ENCODE results near the gene KIF26B. TPM values are rescaled to one million over a fixed set of nuclear protein-coding genes. Genes with fewer than 3 reads are reported as not detected.

Gene KIF26B
- total RNA-seq, 2 donors from 2014 or later, result 0.78 to 4.6 TPM

DNA sequence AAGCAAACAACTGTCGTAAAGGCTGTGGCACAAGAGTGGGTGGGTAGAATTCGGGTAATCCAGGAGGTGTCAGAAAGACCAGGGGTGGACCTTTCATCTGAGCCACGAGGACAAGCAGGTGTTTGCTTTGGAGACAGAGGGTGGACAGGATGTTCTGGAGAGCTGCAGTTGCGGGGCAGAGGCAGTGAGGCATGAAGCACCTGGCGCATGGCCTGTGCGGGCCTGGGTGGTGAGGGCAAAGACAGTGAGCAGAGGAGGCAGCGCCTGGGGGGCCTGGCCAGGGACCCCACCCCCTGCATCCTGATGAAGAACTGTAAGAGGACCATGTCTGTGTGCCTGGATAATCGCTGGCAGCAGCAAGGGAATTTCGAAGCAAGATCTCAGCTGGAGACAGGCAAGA lies 24.9 kb downstream of the KIF26B start:
- Histone ChIP-seq H3K36me3 (replicated peaks in 1 of 2; ENCODE audit: insufficient read depth in 1 of 2, low read depth in 2 of 2) (no peaks in the 10 kb centered on the region), H3K27ac (no peak overlapping the region), H3K9me3 (no peaks in the 10 kb centered on the region), H3K27me3 (no peaks in the 10 kb centered on the region), H3K4me1 (no peaks in the 10 kb centered on the region), H3K4me3 (no peak overlapping the region)
- intact Hi-C loops (cut with DNase I), result no loop called here
- 64 to 70% methylated on average over 9 of the region's 9 CpGs for WGBS, 2 donors
- TF ChIP-seq POLR2A (IDR thresholded peaks at IDR 0.05), result no peak
- TF ChIP-seq, protein P1, sequence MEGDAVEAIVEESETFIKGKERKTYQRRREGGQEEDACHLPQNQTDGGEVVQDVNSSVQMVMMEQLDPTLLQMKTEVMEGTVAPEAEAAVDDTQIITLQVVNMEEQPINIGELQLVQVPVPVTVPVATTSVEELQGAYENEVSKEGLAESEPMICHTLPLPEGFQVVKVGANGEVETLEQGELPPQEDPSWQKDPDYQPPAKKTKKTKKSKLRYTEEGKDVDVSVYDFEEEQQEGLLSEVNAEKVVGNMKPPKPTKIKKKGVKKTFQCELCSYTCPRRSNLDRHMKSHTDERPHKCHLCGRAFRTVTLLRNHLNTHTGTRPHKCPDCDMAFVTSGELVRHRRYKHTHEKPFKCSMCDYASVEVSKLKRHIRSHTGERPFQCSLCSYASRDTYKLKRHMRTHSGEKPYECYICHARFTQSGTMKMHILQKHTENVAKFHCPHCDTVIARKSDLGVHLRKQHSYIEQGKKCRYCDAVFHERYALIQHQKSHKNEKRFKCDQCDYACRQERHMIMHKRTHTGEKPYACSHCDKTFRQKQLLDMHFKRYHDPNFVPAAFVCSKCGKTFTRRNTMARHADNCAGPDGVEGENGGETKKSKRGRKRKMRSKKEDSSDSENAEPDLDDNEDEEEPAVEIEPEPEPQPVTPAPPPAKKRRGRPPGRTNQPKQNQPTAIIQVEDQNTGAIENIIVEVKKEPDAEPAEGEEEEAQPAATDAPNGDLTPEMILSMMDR (IDR thresholded peaks at IDR 0.05), result no peak
- DNase-seq, result peak in 2 of 4 donors; percentile 19 to 30
- ATAC-seq, result no peak

DNA sequence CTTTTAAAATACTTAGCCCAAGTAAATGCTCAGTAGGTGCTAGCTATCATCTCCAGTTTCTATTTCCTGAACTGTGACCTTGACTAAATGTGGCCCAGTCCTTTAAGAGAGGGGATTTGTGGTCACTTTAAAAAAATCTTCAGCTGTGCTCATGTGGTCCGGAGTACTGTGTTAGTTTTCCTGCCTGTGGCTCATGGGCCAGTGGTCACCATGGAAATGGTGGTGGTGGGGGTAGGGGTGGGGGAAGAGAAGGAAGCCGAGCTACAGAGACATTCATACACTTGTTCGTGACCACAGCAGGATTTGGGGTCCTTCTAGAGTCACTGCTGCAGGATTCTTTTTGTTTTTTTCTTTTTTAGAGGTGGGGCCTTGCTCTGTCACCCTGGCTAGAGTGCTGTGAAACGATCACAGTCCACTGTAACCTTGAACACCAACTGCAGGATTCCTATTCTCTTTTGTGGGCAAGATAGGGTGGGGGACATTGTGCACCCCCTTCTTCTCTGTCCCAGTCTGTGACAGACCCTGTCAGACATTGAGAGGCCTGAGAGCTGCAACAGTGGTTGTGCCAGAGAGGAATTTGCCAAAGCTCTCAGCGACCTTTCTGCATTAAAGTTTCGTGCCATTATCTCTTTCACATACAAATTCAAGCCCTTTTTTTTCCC lies 25.8 kb downstream of the KIF26B start:
- H3K27ac ChIP-seq, result no peak overlapping the region
- ATAC-seq, result no peak
- no peak overlapping the region for H3K4me3 ChIP-seq
- H3K36me3 ChIP-seq (replicated peaks in 1 of 2; ENCODE audit: insufficient read depth in 1 of 2, low read depth in 2 of 2), result no peaks in the 10 kb centered on the region
- H3K27me3 ChIP-seq, result no peaks in the 10 kb centered on the region
- intact Hi-C loops (cut with DNase I), result no loop called here
- TF ChIP-seq, protein P1 (IDR thresholded peaks at IDR 0.05), result no peak
- no peak for TF ChIP-seq POLR2A (IDR thresholded peaks at IDR 0.05)
- no peaks in the 10 kb centered on the region for H3K9me3 ChIP-seq
- H3K4me1 ChIP-seq, result no peaks in the 10 kb centered on the region
- DNase-seq, result no peak
- 51 to 67% methylated on average over 6 of the region's 6 CpGs for WGBS, 2 donors

DNA sequence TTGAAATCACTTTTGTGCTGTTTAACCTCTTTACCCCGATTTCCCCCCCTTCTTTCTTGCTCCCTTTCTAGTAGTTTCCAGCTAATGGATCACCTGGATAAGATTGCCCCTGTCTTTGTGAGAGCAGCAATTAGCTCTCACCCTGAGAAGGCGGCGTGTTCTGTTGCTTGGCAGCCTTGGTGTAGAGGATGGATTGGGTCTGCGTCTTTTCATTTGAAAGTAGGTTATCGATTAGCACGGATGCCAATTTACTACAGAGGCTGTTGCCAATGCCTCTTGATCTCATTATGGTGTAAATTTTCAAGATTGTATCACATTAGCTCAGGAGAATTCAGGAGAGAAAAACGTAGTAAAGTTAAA lies 26.4 kb downstream of the KIF26B start:
- no peak for ATAC-seq
- no peaks in the 10 kb centered on the region for H3K9me3 ChIP-seq
- intact Hi-C loops (cut with DNase I), result no loop called here
- H3K27ac ChIP-seq, result no peak overlapping the region
- no peaks in the 10 kb centered on the region for H3K36me3 ChIP-seq (replicated peaks in 1 of 2; ENCODE audit: insufficient read depth in 1 of 2, low read depth in 2 of 2)
- TF ChIP-seq POLR2A (IDR thresholded peaks at IDR 0.05), result no peak
- TF ChIP-seq, protein P1 (IDR thresholded peaks at IDR 0.05), result no peak
- H3K27me3 ChIP-seq, result no peaks in the 10 kb centered on the region
- no peak for DNase-seq
- H3K4me3 ChIP-seq, result no peak overlapping the region
- WGBS, 2 donors, result 77% methylated on average over 7 of the region's 7 CpGs
- H3K4me1 ChIP-seq, result no peaks in the 10 kb centered on the region

DNA sequence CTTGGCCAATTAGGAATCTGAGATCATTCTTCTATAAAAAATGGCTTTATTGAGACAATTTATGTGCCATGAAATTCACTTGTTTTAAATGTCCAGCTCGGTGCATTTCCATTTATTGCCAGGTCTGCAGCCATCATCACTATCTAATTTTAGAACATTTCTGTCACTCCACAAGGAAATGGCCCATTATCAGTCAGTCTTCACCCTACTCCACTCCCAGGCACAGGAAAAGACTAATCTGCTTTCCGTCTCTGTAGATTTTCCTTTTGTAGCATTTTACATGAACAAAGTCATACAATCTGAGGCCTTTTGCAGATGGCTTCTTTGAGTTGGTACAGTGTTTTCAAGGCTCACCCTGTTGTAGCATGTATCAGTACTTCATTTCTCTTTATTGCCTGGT lies 27.2 kb downstream of the KIF26B start:
- H3K27ac ChIP-seq, result no peak overlapping the region
- no peak overlapping the region for H3K4me3 ChIP-seq
- no peak for ATAC-seq
- intact Hi-C loops (cut with DNase I), result no loop called here
- no peak for DNase-seq
- no peaks in the 10 kb centered on the region for H3K9me3 ChIP-seq
- H3K27me3 ChIP-seq, result no peaks in the 10 kb centered on the region
- H3K36me3 ChIP-seq (replicated peaks in 1 of 2; ENCODE audit: insufficient read depth in 1 of 2, low read depth in 2 of 2), result no peaks in the 10 kb centered on the region
- WGBS, 2 donors, result 94 to 98% methylated on average over 2 of the region's 2 CpGs
- TF ChIP-seq, protein P1 (IDR thresholded peaks at IDR 0.05), result no peak
- TF ChIP-seq POLR2A (IDR thresholded peaks at IDR 0.05), result no peak
- no peaks in the 10 kb centered on the region for H3K4me1 ChIP-seq

DNA sequence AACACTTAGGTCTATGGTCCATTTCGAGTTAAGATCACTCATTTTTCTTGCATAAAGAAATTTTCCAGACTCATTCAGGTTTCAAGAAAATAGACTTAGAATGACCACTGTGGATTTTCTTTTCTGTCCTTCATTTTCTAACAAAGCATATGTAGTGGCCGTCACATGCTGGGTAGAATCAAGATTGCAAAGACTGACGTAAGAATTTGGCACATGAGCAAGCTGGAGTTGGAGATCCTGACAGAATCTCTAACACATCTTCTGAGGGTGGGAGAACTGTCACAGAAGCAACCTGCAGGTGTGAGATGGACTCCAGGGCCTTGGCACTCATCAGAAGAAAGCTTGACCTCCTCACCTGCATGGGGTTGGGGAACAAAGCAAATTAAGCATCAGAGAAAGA lies 28.6 kb downstream of the KIF26B start:
- Histone ChIP-seq H3K27ac (no peak overlapping the region), H3K4me1 (no peaks in the 10 kb centered on the region), H3K9me3 (no peaks in the 10 kb centered on the region), H3K27me3 (no peaks in the 10 kb centered on the region), H3K4me3 (no peak overlapping the region), H3K36me3 (replicated peaks in 1 of 2; ENCODE audit: insufficient read depth in 1 of 2, low read depth in 2 of 2) (no peaks in the 10 kb centered on the region)
- intact Hi-C loops (cut with DNase I), result no loop called here
- no peak for DNase-seq
- WGBS, 2 donors, result 34 to 67% methylated on average over 3 of the region's 3 CpGs
- no peak for ATAC-seq
- TF ChIP-seq, protein P1 (IDR thresholded peaks at IDR 0.05), result no peak
- no peak for TF ChIP-seq POLR2A (IDR thresholded peaks at IDR 0.05)

All from body of pancreas (tissue), 4 donors.